Lung (tissue), 12 donors: ENCODE results near the gene SAYSD1. TPM values are rescaled to one million over a fixed set of nuclear protein-coding genes. Genes with fewer than 3 reads are reported as not detected.

ENCODE experiments used
- ATAC-seq: fragments of 200-7000 bp; cut with Tn5 transposase; one replicate; pipeline ENCODE4 v1.9.1; 2020; ENCODE audit warnings: moderate number of reproducible peaks; ENCODE audit not compliant: insufficient read depth, low FRiP score
- DNase-seq, 3 donors: peaks; one replicate each; pipeline ENCODE4 v3.0.0-alpha.2; 2013 to 2017
- H3K27ac ChIP-seq, 2 donors: one replicate each; pipeline ENCODE4 v1.5.1; 2013; ENCODE audit warnings: mild to moderate bottlenecking in 2 of 2, moderate library complexity in 2 of 2, control low read depth in 1 of 2, inconsistent platforms in 1 of 2, low read depth in 1 of 2, low read length in 1 of 2
- H3K27me3 ChIP-seq, 3 donors: one replicate each; pipeline ENCODE4 v1.5.1; 2013; ENCODE audit warnings: low read length in 2 of 3; ENCODE audit not compliant: control insufficient read depth in 3 of 3, insufficient read depth in 3 of 3
- H3K36me3 ChIP-seq, 4 donors: one replicate each; pipeline ENCODE4 v1.5.1; 2013; ENCODE audit warnings: low read length in 4 of 4, mild to moderate bottlenecking in 1 of 4, moderate library complexity in 1 of 4; ENCODE audit not compliant: control insufficient read depth in 4 of 4, insufficient read depth in 4 of 4
- H3K4me1 ChIP-seq, 5 donors: one replicate each; pipeline ENCODE4 v1.5.1; 2013; ENCODE audit warnings: low read length in 5 of 5, mild to moderate bottlenecking in 2 of 5, moderate library complexity in 1 of 5; ENCODE audit not compliant: control insufficient read depth in 5 of 5, insufficient read depth in 5 of 5
- H3K4me3 ChIP-seq: one replicate; pipeline ENCODE4 v1.5.1; 2013; ENCODE audit warnings: mild to moderate bottlenecking, control low read depth, moderate library complexity
- H3K9ac ChIP-seq, 2 donors: one replicate each; pipeline ENCODE4 v1.5.1; 2013; ENCODE audit warnings: low read length in 2 of 2, control low read depth in 1 of 2; ENCODE audit not compliant: insufficient read depth in 1 of 2
- H3K9me3 ChIP-seq, 4 donors: one replicate each; pipeline ENCODE4 v1.5.1; 2013; ENCODE audit warnings: low read length in 3 of 4, mild to moderate bottlenecking in 1 of 4, moderate library complexity in 1 of 4; ENCODE audit not compliant: control insufficient read depth in 4 of 4, insufficient read depth in 3 of 4
- WGBS, 2 donors: extraction: QIAGEN DNeasy Blood & Tissue Kit; methylation state at CpG; one replicate each; pipeline ENCODE4 v1.1.7; 2013; 5-methylcytosine and 5-hydroxymethylcytosine counted together
- polyA plus RNA-seq, 2 donors: library from polyadenylated mRNA; stranded (reverse); fragments of 200-250 nt; gene quantifications; one replicate each; pipeline ENCODE4 v1.2.1, GENCODE V29; 2013
- total RNA-seq, 2 donors: library from RNA; depleted of rRNA in 1 of 2; stranded (reverse); fragments of >200 nt in 1 of 2; gene quantifications; one replicate each; pipeline ENCODE4 v1.2.1, GENCODE V29; 2014 to 2021
- TF ChIP-seq, protein P1 (sequence below): IDR thresholded peaks from 2 replicates; pipeline ENCODE4 v1.5.1; 2012; ENCODE audit warnings: mild to moderate bottlenecking; ENCODE audit errors: control extremely low read depth, extremely low read depth
- donor health status: control.
- donor health status: control.
- donor health status: Bipolar disorder and iron deficiency.
- donor health status: healthy.
- donor health status: DM: yes; HTN: yes; CAD: no.

Gene SAYSD1
- total and polyA plus RNA-seq, 4 donors: 9.8 to 17.8 (median 16.5) TPM

DNA sequence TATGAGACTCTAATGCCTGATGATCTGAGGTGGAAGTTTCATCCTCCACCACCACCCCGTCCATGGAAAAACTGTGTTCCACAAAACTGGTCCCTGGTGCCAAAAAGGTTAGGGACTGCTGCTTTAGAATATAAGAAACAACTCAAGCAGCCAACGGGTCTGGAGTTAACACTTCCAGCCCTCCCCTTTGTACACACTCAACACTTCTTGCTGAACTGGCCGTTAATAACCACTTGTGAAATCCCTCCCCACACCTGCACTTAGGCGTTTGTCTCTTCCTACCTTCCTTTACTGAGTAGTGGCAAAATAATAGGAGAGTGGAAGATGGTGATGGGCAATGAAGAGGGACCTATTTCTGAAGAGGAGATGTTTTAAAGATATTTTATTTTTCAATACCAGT is 10.5 kb downstream of the SAYSD1 start:
- peak in 1 of 3 donors; percentile 37 for DNase-seq
- H3K9me3 ChIP-seq: no peaks in the 10 kb centered on the region
- ATAC-seq: no peak

DNA sequence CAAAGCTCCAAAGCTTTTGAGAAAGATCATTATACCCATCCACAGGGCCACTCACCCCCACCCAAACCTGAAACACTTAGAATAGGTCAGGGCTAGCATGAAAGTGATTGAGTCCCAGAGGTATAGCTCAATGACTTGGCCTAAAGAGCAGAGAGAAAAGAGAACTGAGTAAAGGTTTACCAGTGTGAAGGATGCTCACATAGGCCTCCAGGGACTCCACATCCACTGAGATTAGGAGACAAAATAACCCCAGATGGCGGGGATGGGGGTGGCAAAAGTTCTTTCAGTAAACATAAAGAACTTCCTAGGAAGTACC is 12.2 kb downstream of the SAYSD1 start:
- TF ChIP-seq, protein P1, sequence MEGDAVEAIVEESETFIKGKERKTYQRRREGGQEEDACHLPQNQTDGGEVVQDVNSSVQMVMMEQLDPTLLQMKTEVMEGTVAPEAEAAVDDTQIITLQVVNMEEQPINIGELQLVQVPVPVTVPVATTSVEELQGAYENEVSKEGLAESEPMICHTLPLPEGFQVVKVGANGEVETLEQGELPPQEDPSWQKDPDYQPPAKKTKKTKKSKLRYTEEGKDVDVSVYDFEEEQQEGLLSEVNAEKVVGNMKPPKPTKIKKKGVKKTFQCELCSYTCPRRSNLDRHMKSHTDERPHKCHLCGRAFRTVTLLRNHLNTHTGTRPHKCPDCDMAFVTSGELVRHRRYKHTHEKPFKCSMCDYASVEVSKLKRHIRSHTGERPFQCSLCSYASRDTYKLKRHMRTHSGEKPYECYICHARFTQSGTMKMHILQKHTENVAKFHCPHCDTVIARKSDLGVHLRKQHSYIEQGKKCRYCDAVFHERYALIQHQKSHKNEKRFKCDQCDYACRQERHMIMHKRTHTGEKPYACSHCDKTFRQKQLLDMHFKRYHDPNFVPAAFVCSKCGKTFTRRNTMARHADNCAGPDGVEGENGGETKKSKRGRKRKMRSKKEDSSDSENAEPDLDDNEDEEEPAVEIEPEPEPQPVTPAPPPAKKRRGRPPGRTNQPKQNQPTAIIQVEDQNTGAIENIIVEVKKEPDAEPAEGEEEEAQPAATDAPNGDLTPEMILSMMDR: no peak
- Histone ChIP-seq H3K27me3 (no peaks in the 10 kb centered on the region), H3K9ac (peak overlapping the region in 1 of 2 donors; percentile 58), H3K36me3 (peaks cover 0 to 6% (median 4%) of the 10 kb centered on the region in 4 donors), H3K4me3 (no peak overlapping the region), H3K27ac (no peak overlapping the region), H3K4me1 (peaks cover 0 to 70% (median 18%) of the 10 kb centered on the region in 5 donors), H3K9me3 (no peaks in the 10 kb centered on the region)
- no peak for ATAC-seq
- no peak for DNase-seq
- 95 to 98% methylated on average over 1 of the region's 1 CpG for WGBS, 2 donors

More for the DNA sequence above, 10.5 kb downstream of the SAYSD1 start:
- no peak overlapping the region for H3K27ac ChIP-seq
- no peaks in the 10 kb centered on the region for H3K27me3 ChIP-seq
- 57 to 65% methylated on average over 4 of the region's 4 CpGs for WGBS, 2 donors
- TF ChIP-seq, protein P1: no peak
- H3K36me3 ChIP-seq: peaks cover 5 to 11% (median 9%) of the 10 kb centered on the region in 4 donors
- no peak overlapping the region for H3K4me3 ChIP-seq
- H3K9ac ChIP-seq: no peak overlapping the region
- peaks cover 0 to 70% (median 17%) of the 10 kb centered on the region in 5 donors for H3K4me1 ChIP-seq

DNA sequence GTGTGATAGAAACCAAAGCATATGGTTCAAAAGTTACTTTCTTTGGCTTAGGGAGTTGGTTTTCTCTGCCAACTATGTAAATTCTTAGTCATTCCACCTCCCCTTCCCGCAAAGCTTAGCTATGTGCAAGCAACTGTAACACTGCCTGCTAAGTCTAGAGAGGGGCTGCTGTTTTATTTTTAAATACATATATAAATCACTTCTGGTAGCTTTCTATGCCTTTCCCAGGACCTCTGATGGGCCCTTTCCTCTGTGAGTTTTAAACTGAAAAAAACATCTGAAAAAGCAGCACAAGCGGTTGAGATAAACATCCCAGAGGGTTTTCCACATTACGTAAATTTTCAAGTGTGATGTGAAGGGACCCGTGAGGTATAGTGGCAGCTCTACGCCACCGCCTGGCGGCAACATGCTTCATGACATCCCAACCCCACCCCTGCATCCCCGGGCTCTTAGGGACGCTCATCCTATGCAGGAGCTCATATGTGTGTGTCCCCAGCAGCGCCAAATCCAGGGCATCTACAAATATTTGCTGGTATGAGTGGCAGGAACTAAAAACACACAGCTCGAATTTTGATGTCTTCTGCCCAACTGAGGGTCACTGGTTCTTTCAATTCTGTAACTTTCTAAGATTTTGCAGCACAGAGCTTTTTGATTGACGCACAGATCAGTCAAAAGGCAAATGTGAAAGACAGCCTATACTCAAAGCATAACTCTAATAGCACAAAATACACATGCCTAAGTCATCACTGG is 12.7 kb downstream of the SAYSD1 start:
- no peak overlapping the region for H3K4me3 ChIP-seq
- H3K27ac ChIP-seq: no peak overlapping the region
- ATAC-seq (peak; percentile 41), DNase-seq (peak; percentile 92 to 98 (median 98))
- peak overlapping the region in 1 of 2 donors; percentile 58 for H3K9ac ChIP-seq
- TF ChIP-seq, protein P1: no peak
- 40 to 61% methylated on average over 12 of the region's 12 CpGs for WGBS, 2 donors
- peaks cover 0 to 71% (median 18%) of the 10 kb centered on the region in 5 donors for H3K4me1 ChIP-seq
- H3K36me3 ChIP-seq: peaks cover 0 to 6% (median 4%) of the 10 kb centered on the region in 4 donors
- H3K27me3 ChIP-seq: no peaks in the 10 kb centered on the region
- no peaks in the 10 kb centered on the region for H3K9me3 ChIP-seq
